Endodermal cell (in vitro differentiated cells): ENCODE results near the gene CSDE1. TPM values are rescaled to one million over a fixed set of nuclear protein-coding genes. Genes with fewer than 3 reads are reported as not detected.

ENCODE experiments used
- DNase-seq: peaks from one replicate; pipeline ENCODE4 v3.0.0-alpha.2; 2017
- H3K27ac ChIP-seq: 2 replicates; pipeline ENCODE4 v1.5.1; 2013; ENCODE audit warnings: mild to moderate bottlenecking, low read depth, low read length, moderate library complexity
- H3K27me3 ChIP-seq: 2 replicates; pipeline ENCODE4 v1.6.1; 2013; ENCODE audit warnings: mild to moderate bottlenecking, low read length, moderate library complexity; ENCODE audit not compliant: insufficient read depth, control insufficient read depth, poor library complexity, severe bottlenecking
- H3K36me3 ChIP-seq: 2 replicates; pipeline ENCODE4 v1.7.0; 2013; ENCODE audit warnings: mild to moderate bottlenecking, low read length, moderate library complexity; ENCODE audit not compliant: control insufficient read depth, insufficient read depth
- H3K4me1 ChIP-seq: one replicate; pipeline ENCODE4 v1.7.0; 2013; ENCODE audit warnings: low read length; ENCODE audit not compliant: control insufficient read depth, insufficient read depth
- H3K4me3 ChIP-seq: 2 replicates; pipeline ENCODE4 v1.5.1; 2013; ENCODE audit warnings: mild to moderate bottlenecking, low read length, moderate library complexity
- H3K9ac ChIP-seq: 2 replicates; pipeline ENCODE4 v1.6.1; 2013; ENCODE audit warnings: mild to moderate bottlenecking, low read length, moderate library complexity; ENCODE audit not compliant: poor library complexity, severe bottlenecking; ENCODE audit errors: extremely low read depth
- H3K9me3 ChIP-seq: 2 replicates; pipeline ENCODE4 v1.6.1; 2013; ENCODE audit warnings: mild to moderate bottlenecking, low read length, moderate library complexity; ENCODE audit not compliant: control insufficient read depth
- H3K27ac Mint-ChIP-seq: 2 replicates; pipeline ENCODE4 v1.8.0; 2020; ENCODE audit warnings: mixed read lengths
- H3K27me3 Mint-ChIP-seq: 2 replicates; pipeline ENCODE4 v1.8.0; 2021; ENCODE audit warnings: mild to moderate bottlenecking, mixed read lengths; ENCODE audit not compliant: insufficient read depth
- H3K36me3 Mint-ChIP-seq: 2 replicates; pipeline ENCODE4 v1.8.0; 2020; ENCODE audit warnings: low read depth, mixed read lengths
- H3K4me1 Mint-ChIP-seq: 2 replicates; pipeline ENCODE4 v1.8.0; 2020; ENCODE audit warnings: mixed read lengths
- H3K4me3 Mint-ChIP-seq: 2 replicates; pipeline ENCODE4 v1.8.0; 2020; ENCODE audit warnings: mild to moderate bottlenecking, moderate library complexity, mixed read lengths
- H3K9me3 Mint-ChIP-seq: 2 replicates; pipeline ENCODE4 v1.8.0; 2020; ENCODE audit warnings: mild to moderate bottlenecking, mixed read lengths
- WGBS, 2 experiments: methylation state at CpG; one replicate each; pipeline versions ENCODE4 v1.1.5 to v1.1.7; 2013; ENCODE audit warnings: missing lambda C conversion rate in 2 of 2, mixed read lengths in 1 of 2; ENCODE audit not compliant: insufficient coverage in 1 of 2, insufficient read length in 1 of 2; 5-methylcytosine and 5-hydroxymethylcytosine counted together
- total RNA-seq, 2 donors: library from RNA; stranded (reverse); fragmentation: NEBNext Ultra II Directional in 1 of 2; extraction: Animal tissue kit (Norgen Biotek cat#: 25700) in 1 of 2; gene quantifications; 2 replicates in 1 of 2; 3 replicates in 1 of 2; pipeline ENCODE4 v1.2.1, GENCODE V29; 2021
- TF ChIP-seq, protein P1 (sequence below): fragments of 200-600 bp; sonication (generic); conservative IDR thresholded peaks from 2 replicates; pipeline ENCODE4 v1.5.0; 2021; ENCODE audit warnings: antibody characterized with exemption, mild to moderate bottlenecking

Gene CSDE1
- total RNA-seq, 2 donors from 2014 or later = 491 to 517 TPM

DNA sequence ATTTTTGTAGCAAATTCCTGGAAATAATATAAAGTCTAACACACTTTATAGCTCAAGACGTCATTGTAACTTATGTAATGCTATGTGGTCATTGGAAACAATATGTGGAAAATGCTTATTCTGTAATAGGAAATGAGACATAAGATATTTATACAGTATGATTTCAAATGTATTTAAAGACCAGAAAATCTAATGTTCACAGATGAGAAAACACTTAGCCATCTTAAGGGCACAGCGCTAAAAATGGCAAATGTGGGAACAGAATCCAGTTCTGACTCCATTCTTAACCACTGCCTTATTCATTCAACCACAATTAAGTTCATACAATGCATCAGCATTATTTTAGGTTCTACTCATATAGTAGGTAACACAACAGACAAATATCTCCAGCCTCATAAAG lies 12.5 kb downstream of the CSDE1 start:
- peaks cover 99% of the 10 kb centered on the region for H3K36me3 ChIP-seq
- TF ChIP-seq, protein P1, sequence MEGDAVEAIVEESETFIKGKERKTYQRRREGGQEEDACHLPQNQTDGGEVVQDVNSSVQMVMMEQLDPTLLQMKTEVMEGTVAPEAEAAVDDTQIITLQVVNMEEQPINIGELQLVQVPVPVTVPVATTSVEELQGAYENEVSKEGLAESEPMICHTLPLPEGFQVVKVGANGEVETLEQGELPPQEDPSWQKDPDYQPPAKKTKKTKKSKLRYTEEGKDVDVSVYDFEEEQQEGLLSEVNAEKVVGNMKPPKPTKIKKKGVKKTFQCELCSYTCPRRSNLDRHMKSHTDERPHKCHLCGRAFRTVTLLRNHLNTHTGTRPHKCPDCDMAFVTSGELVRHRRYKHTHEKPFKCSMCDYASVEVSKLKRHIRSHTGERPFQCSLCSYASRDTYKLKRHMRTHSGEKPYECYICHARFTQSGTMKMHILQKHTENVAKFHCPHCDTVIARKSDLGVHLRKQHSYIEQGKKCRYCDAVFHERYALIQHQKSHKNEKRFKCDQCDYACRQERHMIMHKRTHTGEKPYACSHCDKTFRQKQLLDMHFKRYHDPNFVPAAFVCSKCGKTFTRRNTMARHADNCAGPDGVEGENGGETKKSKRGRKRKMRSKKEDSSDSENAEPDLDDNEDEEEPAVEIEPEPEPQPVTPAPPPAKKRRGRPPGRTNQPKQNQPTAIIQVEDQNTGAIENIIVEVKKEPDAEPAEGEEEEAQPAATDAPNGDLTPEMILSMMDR = no peak
- H3K27ac Mint-ChIP-seq = peak overlapping the region; percentile 56

DNA sequence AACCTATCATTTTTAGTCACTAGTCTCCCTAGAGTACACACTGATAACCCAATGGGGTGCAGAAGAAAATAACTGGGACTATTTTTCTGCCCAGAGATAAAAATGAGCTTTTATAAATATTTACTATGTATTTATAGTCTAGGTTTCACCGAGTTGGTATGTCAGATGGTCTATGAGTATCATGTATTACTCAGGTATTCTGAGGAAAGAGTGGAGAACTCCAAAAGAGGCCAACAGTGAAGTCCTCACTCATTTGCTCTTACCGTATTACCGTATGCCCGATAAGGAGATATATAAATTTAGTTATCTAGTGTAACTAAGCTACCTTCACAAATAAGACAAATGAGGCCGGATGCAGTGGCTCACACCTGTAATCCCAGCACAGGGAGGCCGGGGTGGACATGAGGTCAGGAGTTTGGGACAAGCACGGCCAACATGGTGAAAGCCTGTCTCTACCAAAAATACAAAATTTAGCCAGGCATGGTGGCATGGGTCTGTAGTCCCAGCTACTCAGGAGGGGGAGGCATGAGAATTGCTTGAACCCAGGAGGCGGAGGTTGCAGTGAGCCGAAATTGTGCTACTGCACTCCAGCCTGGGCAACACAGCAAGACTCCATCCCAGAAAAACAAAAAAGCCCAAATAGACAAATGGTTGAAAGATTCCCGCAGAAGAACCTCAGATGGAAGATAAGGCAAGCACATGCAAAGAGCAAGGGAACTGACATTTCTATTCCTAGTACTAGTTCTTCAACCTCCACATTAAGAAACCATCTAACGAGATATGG lies 15.6 kb downstream of the CSDE1 start:
- Mint-ChIP-seq H3K9me3 (no peaks in the 10 kb centered on the region), H3K4me3 (no peak overlapping the region), H3K36me3 (peaks cover 80% of the 10 kb centered on the region), H3K27me3 (no peaks in the 10 kb centered on the region), H3K27ac (no peak overlapping the region), H3K4me1 (peaks cover 3% of the 10 kb centered on the region)
- 81 to 96% methylated on average over 5 to 11 of the region's 11 CpGs for whole genome bisulfite sequencing, 2 experiments
- Histone ChIP-seq H3K4me1 (no peaks in the 10 kb centered on the region), H3K9ac (no peak overlapping the region), H3K27me3 (no peaks in the 10 kb centered on the region), H3K27ac (no peak overlapping the region), H3K36me3 (peaks cover 92% of the 10 kb centered on the region), H3K4me3 (no peak overlapping the region), H3K9me3 (no peaks in the 10 kb centered on the region)
- TF ChIP-seq, protein P1 = no peak
- DNase-seq = no peak

More for the DNA sequence above, 12.5 kb downstream of the CSDE1 start:
- no peaks in the 10 kb centered on the region for H3K27me3 Mint-ChIP-seq
- no peak overlapping the region for H3K4me3 ChIP-seq
- no peaks in the 10 kb centered on the region for H3K4me1 ChIP-seq
- peaks cover 80% of the 10 kb centered on the region for H3K36me3 Mint-ChIP-seq
- no peaks in the 10 kb centered on the region for H3K9me3 Mint-ChIP-seq
- no peak overlapping the region for H3K27ac ChIP-seq
- no peaks in the 10 kb centered on the region for H3K27me3 ChIP-seq
- WGBS, 2 experiments = 99 to 100% methylated on average over 1 to 2 of the region's 2 CpGs
- H3K9ac ChIP-seq = no peak overlapping the region
- no peaks in the 10 kb centered on the region for H3K9me3 ChIP-seq
- H3K4me1 Mint-ChIP-seq = peaks cover 10% of the 10 kb centered on the region
- no peak overlapping the region for H3K4me3 Mint-ChIP-seq
- no peak for DNase-seq

DNA sequence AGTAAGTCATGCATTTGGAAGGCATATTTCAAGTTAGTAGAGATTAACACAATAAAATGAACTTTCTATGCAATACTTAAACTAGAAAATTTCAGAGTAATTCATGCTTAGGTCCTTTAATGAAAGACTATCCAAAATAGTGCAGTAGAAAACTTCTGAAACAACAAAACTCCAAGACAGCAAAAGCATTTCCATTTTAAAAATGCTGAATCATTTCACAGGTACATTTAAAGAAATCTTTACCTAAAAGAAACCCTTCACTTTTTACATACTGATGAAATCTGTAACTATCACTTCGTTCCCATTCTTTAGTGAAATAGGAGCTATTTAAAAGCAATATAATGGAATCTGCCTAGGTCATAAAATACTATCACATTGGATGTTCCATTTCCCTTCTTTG lies 17.5 kb downstream of the CSDE1 start:
- Histone ChIP-seq H3K36me3 (peaks cover 92% of the 10 kb centered on the region), H3K27me3 (no peaks in the 10 kb centered on the region), H3K9me3 (no peaks in the 10 kb centered on the region), H3K4me3 (no peak overlapping the region), H3K4me1 (no peaks in the 10 kb centered on the region), H3K27ac (no peak overlapping the region), H3K9ac (no peak overlapping the region)
- no peaks in the 10 kb centered on the region for H3K27me3 Mint-ChIP-seq
- peaks cover 3% of the 10 kb centered on the region for H3K4me1 Mint-ChIP-seq
- no peak for DNase-seq
- 100% methylated on average over 1 of the region's 1 CpG; no CpG with 5 or more reads in 1 of the 2 experiments for WGBS, 2 experiments
- H3K27ac Mint-ChIP-seq = peak overlapping the region; percentile 65
- TF ChIP-seq, protein P1 = no peak
- H3K4me3 Mint-ChIP-seq = no peak overlapping the region
- H3K9me3 Mint-ChIP-seq = no peaks in the 10 kb centered on the region
- peaks cover 79% of the 10 kb centered on the region for H3K36me3 Mint-ChIP-seq
